AG08396 (cell line): ENCODE data around the gene CCDC74B.
"Not testable (repeated sequence)": the region's sequence is repeated elsewhere in the genome, so short reads cannot be mapped to it uniquely, and the experiment has no call there.

Experiments used
- DNase-seq: peaks from one replicate; pipeline ENCODE4 v3.0.0; 2012; ENCODE audit warnings: low spot score, mixed read lengths

Gene CCDC74B

GRCh38 chr2:130145006-130145414 is at the start of gene CCDC74B:
TSS of gene CCDC74B (minus strand) at chr2:130145112. CDS start at chr2:130144996, 116 bp downstream.
- DNase-seq, result not testable (repeated sequence)

GRCh38 chr2:130193824-130194223 is 48.9 kb upstream of the CCDC74B start:
- not testable (repeated sequence) for DNase-seq

GRCh38 chr2:130192451-130192850 is 47.5 kb upstream of the CCDC74B start:
- DNase-seq, result not testable (repeated sequence)

- not testable (repeated sequence) for DNase-seq
These were observed 46.4 kb upstream of the CCDC74B start for GRCh38 chr2:130191319-130191718.

- no peak for DNase-seq
These were observed 45.3 kb upstream of the CCDC74B start for GRCh38 chr2:130190237-130190636.

- not testable (repeated sequence) for DNase-seq
These were observed 44.0 kb upstream of the CCDC74B start for GRCh38 chr2:130188958-130189357.

GRCh38 chr2:130187859-130188792 is 43.2 kb upstream of the CCDC74B start:
- DNase-seq, result not testable (repeated sequence)

- no peak for DNase-seq
These were observed 42.4 kb upstream of the CCDC74B start for GRCh38 chr2:130187268-130187667.

- no peak for DNase-seq
These were observed 41.5 kb upstream of the CCDC74B start for GRCh38 chr2:130186391-130186790.

- DNase-seq, result no peak
These were observed 41.0 kb upstream of the CCDC74B start for GRCh38 chr2:130185896-130186295.

GRCh38 chr2:130185436-130185835 is 40.5 kb upstream of the CCDC74B start:
- no peak for DNase-seq

- no peak for DNase-seq
These were observed 38.8 kb upstream of the CCDC74B start for GRCh38 chr2:130183512-130184373.

- not testable (repeated sequence) for DNase-seq
These were observed 38.1 kb upstream of the CCDC74B start for GRCh38 chr2:130182826-130183511.

GRCh38 chr2:130181880-130182682 is 37.2 kb upstream of the CCDC74B start, which contains the start of gene MZT2B:
TSS of gene MZT2B (plus strand) at chr2:130182262. CDS start at chr2:130182283, 21 bp downstream.
- DNase-seq, result peak; percentile 94

- peak; percentile 96 for DNase-seq
These were observed 36.5 kb upstream of the CCDC74B start, which contains the start of gene SMPD4 for GRCh38 chr2:130181325-130181879. TSS of gene SMPD4 (minus strand) at chr2:130181602. CDS start at chr2:130176592, 5,010 bp downstream.

GRCh38 chr2:130180404-130181324 is 35.8 kb upstream of the CCDC74B start:
- DNase-seq, result not testable (repeated sequence)

GRCh38 chr2:130174866-130175265 is 30.0 kb upstream of the CCDC74B start:
- not testable (repeated sequence) for DNase-seq

GRCh38 chr2:130169896-130170295 is 25.0 kb upstream of the CCDC74B start:
- DNase-seq, result no peak

GRCh38 chr2:130169163-130169562 is 24.3 kb upstream of the CCDC74B start:
- DNase-seq, result not testable (repeated sequence)
